Smooth muscle cell (in vitro differentiated cells): ENCODE measurements around the gene APEH. TPM values are rescaled to one million over a fixed set of nuclear protein-coding genes. Genes with fewer than 3 reads are reported as not detected.
"Not testable (repeated sequence)": the region's sequence is repeated elsewhere in the genome, so short reads cannot be mapped to it uniquely, and the experiment has no call there.

Experiments
- DNase-seq: peaks from one replicate; lab custom pipeline; 2025; ENCODE audit not compliant: unreplicated experiment; lab: John Stamatoyannopoulos, UW
- H2AFZ ChIP-seq: fragments of 200-600 bp; sonication (generic); 2 replicates; pipeline ENCODE4 v1.6.0; 2016; ENCODE audit warnings: antibody characterized with exemption, low read depth, mild to moderate bottlenecking
- H3F3A ChIP-seq: fragments of 200-600 bp; sonication (generic); 2 replicates; pipeline ENCODE4 v1.6.0; 2017; ENCODE audit warnings: antibody characterized with exemption, low read depth
- H3K27ac ChIP-seq: fragments of 200-600 bp; sonication (generic); 2 replicates; pipeline ENCODE4 v1.5.1; 2016; ENCODE audit warnings: low read depth, mild to moderate bottlenecking
- H3K27me3 ChIP-seq: fragments of 200-600 bp; sonication (generic); 2 replicates; pipeline ENCODE4 v1.6.1; 2016; ENCODE audit warnings: low read depth, mild to moderate bottlenecking
- H3K36me3 ChIP-seq: fragments of 200-600 bp; sonication (generic); 2 replicates; pipeline ENCODE4 v1.5.1; 2016; ENCODE audit warnings: low read depth
- H3K4me1 ChIP-seq: fragments of 200-600 bp; sonication (generic); 2 replicates; pipeline ENCODE4 v1.5.1; 2016; ENCODE audit warnings: low read depth
- H3K4me2 ChIP-seq: fragments of 200-600 bp; sonication (generic); 2 replicates; pipeline ENCODE4 v1.6.0; 2016; ENCODE audit warnings: mild to moderate bottlenecking
- H3K4me3 ChIP-seq: fragments of 200-600 bp; sonication (generic); 2 replicates; pipeline ENCODE4 v1.5.1; 2016; ENCODE audit warnings: mild to moderate bottlenecking
- H3K79me2 ChIP-seq: fragments of 200-600 bp; sonication (generic); 2 replicates; pipeline ENCODE4 v1.6.0; 2016; ENCODE audit warnings: low read depth, mild to moderate bottlenecking
- H3K9ac ChIP-seq: fragments of 200-600 bp; sonication (generic); 2 replicates; pipeline ENCODE4 v1.6.0; 2016; ENCODE audit warnings: low read depth
- H3K9me3 ChIP-seq: fragments of 200-600 bp; sonication (generic); replicated peaks from 2 replicates; pipeline ENCODE4 v1.5.1; 2016; ENCODE audit warnings: low read depth
- H4K20me1 ChIP-seq: fragments of 200-600 bp; sonication (generic); 2 replicates; pipeline ENCODE4 v1.6.0; 2016; ENCODE audit warnings: low read depth
- WGBS: methylation state at CpG from one replicate; pipeline ENCODE4 v1.1.7; 2016; ENCODE audit warnings: low lambda C conversion rate; 5-methylcytosine and 5-hydroxymethylcytosine counted together
- polyA plus RNA-seq: library from polyadenylated mRNA; unstranded; fragments of >200 nt; fragmentation: Nextera tagmentation; extraction: Ambion mirVana; gene quantifications from 2 replicates; pipeline ENCODE4 v1.2.1, GENCODE V29; 2016
- total RNA-seq: library from RNA; depleted of rRNA; stranded (reverse); fragments of >200 nt; gene quantifications from 2 replicates; pipeline ENCODE4 v1.2.3, GENCODE V29; 2014
- TF ChIP-seq, protein P1 (sequence below): fragments of 200-600 bp; sonication (generic); IDR thresholded peaks from 2 replicates; pipeline ENCODE4 v1.5.1; 2017; ENCODE audit warnings: borderline replicate concordance, mild to moderate bottlenecking, antibody characterized with exemption; ENCODE audit not compliant: insufficient read depth, poor library complexity, severe bottlenecking

Gene APEH
- total and polyA plus RNA-seq, 2 experiments from 2014 or later, result 69.4 to 91.7 TPM

DNA sequence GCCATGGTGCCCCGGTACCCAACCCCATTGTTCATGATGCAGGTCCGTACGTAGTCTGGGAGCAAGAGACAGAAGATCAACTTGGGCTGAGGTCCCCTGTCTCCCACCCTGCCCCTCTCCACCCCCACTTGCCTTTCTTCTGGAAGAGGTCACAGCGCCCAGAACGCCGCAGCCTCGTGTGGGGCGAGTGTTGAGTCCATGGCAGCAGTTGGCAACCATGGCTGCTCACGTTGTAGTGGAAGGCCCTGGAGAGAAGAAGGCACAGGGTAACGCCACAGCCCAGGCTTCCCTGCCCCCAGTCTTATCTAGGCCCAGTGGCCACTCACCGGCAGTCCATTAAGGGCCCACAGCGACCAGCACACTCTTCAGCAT, 13.3 kb downstream of the APEH start:
- Histone ChIP-seq H3K4me3 (peak overlapping the region; percentile 51), H3K4me2 (peak overlapping the region; percentile 82), H3K79me2 (peaks cover 21% of the 10 kb centered on the region)
- H3F3A ChIP-seq, H3K4me1 ChIP-seq, H3K9me3 ChIP-seq, H3K36me3 ChIP-seq, H3K27ac ChIP-seq, H3K9ac ChIP-seq, H3K27me3 ChIP-seq, H2AFZ ChIP-seq, H4K20me1 ChIP-seq, DNase-seq: not testable (repeated sequence)
- 94% methylated on average over 11 of the region's 12 CpGs for WGBS

DNA sequence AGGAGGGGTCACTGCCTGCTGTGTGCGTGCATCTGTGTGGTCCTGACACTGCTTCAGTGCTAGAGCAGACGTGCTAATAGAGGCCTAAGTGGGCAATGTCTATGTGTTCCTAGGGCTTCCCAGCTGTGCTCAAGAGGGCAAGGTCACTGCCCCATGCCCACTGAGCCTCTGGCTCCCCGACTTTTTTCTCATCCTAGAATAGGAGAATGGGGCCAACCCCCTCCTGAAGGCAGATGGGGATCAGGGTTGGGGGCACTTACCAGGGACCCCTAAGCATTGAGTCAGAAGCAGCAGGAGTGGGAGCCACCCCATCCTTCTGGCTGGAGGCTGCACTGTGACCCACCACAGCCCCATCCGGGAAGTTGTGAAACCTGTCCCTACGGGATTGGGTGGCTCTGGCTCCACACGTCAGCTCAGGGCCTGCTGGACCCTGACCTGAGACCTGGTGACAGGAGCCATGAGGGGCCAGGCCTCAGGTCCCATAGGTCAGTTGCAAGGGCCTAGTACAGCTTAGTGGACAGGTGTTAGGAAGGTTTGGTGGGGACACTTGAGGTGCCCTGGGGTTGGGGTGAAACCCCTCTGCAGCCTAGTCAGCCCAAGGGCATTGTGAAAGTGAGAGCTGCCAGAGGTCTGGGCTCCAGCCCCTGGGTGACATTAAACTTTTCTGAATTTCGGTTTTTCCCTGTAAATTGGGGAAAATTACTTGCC, 14.3 kb downstream of the APEH start:
- Histone ChIP-seq H3K9ac (peak overlapping the region; percentile 46), H3K4me3 (peak overlapping the region; percentile 89), H3K79me2 (peaks cover 26% of the 10 kb centered on the region), H3K4me2 (peak overlapping the region; percentile 97), H3K27ac (peak overlapping the region; percentile 8), H2AFZ (peak overlapping the region; percentile 60)
- not testable (repeated sequence) for H4K20me1 ChIP-seq, H3K36me3 ChIP-seq, H3F3A ChIP-seq, DNase-seq, H3K27me3 ChIP-seq, H3K9me3 ChIP-seq, H3K4me1 ChIP-seq
- WGBS, result 79% methylated on average over 7 of the region's 7 CpGs

DNA sequence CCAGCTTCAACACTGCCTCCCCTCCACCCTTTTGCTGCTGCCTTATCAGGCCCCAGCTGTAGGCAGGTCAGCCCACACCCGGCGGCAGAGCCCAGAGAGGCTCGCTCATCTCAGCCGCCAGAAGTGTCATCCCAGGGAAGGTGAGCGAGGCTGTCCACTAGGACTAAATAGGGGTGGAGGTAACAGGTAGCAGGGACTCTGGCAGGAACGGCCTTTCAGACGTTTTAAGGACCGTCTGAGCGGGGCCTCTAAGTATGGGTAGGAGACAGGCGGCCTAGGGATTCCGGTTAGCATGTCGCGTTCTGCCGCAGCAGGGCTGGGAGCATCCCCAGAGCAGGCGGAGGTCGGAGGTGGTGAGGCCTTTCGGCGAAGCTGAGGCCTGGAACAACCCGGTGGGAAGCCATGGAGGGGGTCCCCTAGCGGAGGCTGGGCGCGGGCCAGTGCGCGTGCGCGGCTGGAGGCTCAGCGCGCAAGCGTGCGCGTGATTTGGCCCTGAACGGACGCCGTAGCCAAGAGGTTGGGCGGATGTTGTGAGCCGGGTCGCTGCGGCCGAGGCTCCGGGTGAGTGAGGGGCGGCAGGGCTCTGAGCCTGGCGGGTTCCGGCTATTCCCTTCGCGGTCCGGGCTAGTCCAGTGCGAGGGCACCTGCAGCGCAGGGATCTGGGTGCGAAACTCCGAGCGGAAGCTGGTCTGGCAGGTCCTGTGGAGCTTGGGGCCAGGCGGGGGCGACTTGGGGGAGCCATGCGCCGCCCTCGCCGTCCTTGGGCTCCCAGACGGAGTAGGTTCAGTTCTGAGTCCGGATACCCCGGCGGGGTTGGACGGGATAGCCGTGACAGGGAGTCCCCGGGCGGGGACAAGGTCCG, 15.1 kb downstream of the APEH start, which contains the start of the genes MST1 and RNF123:
TSS of gene MST1 (minus strand) at position 429 of the 862 bp plus-strand sequence. CDS start 783 bp downstream, outside the sequence.
TSS of gene RNF123 (plus strand) at position 512 of the 862 bp plus-strand sequence. CDS start 1,609 bp downstream, outside the sequence.
- H3K36me3 ChIP-seq, result no peaks in the 10 kb centered on the region
- H3K27ac ChIP-seq, result peak within 1 kb of the TSS; percentile 8
- H4K20me1 ChIP-seq, result peaks cover 7% of the 10 kb centered on the region
- no peaks in the 10 kb centered on the region for H3K27me3 ChIP-seq
- H2AFZ ChIP-seq, result peak within 1 kb of the TSS; percentile 60
- peak within 1 kb of the TSS; percentile 74 for H3K9ac ChIP-seq
- peaks cover 28% of the 10 kb centered on the region for H3K79me2 ChIP-seq
- TF ChIP-seq, protein P1, sequence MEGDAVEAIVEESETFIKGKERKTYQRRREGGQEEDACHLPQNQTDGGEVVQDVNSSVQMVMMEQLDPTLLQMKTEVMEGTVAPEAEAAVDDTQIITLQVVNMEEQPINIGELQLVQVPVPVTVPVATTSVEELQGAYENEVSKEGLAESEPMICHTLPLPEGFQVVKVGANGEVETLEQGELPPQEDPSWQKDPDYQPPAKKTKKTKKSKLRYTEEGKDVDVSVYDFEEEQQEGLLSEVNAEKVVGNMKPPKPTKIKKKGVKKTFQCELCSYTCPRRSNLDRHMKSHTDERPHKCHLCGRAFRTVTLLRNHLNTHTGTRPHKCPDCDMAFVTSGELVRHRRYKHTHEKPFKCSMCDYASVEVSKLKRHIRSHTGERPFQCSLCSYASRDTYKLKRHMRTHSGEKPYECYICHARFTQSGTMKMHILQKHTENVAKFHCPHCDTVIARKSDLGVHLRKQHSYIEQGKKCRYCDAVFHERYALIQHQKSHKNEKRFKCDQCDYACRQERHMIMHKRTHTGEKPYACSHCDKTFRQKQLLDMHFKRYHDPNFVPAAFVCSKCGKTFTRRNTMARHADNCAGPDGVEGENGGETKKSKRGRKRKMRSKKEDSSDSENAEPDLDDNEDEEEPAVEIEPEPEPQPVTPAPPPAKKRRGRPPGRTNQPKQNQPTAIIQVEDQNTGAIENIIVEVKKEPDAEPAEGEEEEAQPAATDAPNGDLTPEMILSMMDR, result no peak
- H3K4me3 ChIP-seq, result peak within 1 kb of the TSS; percentile 89
- peak within 1 kb of the TSS; percentile 97 for H3K4me2 ChIP-seq
- WGBS, result 3% methylated on average over 55 of the region's 66 CpGs
- no peak for DNase-seq
- no peaks in the 10 kb centered on the region for H3F3A ChIP-seq
- no peaks in the 10 kb centered on the region for H3K9me3 ChIP-seq
- peaks cover 7% of the 10 kb centered on the region for H3K4me1 ChIP-seq

DNA sequence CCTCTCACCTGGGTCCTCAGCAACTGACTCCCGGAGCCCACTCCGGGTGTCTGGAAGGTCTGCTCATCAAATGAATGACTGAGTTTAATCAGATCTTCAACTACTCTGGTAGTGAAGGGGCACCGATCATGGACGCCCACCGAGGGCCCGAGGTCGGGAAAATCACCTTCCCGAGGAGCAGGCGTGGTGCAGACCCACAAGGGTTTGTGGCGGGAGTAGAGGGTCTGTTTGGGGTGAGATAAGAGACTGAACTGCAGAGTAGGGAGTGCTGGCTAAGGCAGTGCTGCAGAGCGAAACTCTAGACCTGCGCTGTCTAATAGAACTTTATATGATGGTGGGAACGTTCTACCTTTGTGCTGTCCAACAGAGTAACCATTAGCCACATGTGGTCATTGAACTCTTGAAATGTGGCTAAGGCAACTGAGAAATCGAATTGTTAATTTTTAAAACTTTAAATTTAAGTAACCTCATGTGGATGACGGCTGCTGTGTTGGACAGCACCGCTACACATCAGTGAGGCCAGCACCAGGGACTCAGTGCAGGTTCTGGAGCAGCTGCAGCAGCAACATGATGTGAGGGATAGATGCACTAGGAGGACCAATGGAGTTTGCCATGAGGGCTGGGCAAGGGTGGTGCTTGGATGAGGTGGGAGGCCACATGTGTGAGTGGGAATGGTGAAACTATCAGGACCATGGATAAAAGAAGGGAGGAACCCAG, 15.9 kb downstream of the APEH start:
- H3K9ac ChIP-seq, result peak overlapping the region; percentile 74
- peak overlapping the region; percentile 89 for H3K4me3 ChIP-seq
- 19% methylated on average over 16 of the region's 16 CpGs for WGBS
- not testable (repeated sequence) for H3F3A ChIP-seq, DNase-seq, H3K9me3 ChIP-seq, H3K4me1 ChIP-seq, H3K27ac ChIP-seq, H3K36me3 ChIP-seq, H3K27me3 ChIP-seq
- peaks cover 28% of the 10 kb centered on the region for H3K79me2 ChIP-seq
- peaks cover 13% of the 10 kb centered on the region for H4K20me1 ChIP-seq
- peak overlapping the region; percentile 60 for H2AFZ ChIP-seq
- peak overlapping the region; percentile 97 for H3K4me2 ChIP-seq

DNA sequence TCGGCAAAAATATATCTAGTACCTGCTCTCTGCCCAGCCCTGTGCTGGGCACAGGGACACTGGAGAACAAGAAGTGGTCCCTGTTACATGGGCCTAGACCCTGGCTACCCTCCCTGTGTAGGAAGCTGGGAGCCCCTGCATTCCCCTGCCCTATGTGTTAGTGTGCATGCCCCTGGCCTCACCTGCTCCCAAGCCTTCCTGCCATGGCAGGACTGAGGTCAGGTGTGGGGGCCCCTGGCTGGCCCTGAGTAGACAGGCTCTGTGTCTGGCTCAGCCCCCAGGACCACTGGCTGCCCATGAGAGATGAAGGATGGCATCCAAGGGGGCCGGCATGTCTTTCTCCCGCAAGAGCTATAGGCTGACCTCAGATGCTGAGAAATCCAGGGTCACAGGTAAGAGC, 16.7 kb downstream of the APEH start:
- DNase-seq, H2AFZ ChIP-seq, H3K36me3 ChIP-seq, H3K4me2 ChIP-seq, H3K4me1 ChIP-seq, H3K9me3 ChIP-seq, H3K27me3 ChIP-seq, H3K4me3 ChIP-seq, H3K9ac ChIP-seq, H3F3A ChIP-seq, H3K27ac ChIP-seq: not testable (repeated sequence)
- WGBS, result 94% methylated on average over 3 of the region's 3 CpGs
- peaks cover 13% of the 10 kb centered on the region for H4K20me1 ChIP-seq
- peaks cover 28% of the 10 kb centered on the region for H3K79me2 ChIP-seq

DNA sequence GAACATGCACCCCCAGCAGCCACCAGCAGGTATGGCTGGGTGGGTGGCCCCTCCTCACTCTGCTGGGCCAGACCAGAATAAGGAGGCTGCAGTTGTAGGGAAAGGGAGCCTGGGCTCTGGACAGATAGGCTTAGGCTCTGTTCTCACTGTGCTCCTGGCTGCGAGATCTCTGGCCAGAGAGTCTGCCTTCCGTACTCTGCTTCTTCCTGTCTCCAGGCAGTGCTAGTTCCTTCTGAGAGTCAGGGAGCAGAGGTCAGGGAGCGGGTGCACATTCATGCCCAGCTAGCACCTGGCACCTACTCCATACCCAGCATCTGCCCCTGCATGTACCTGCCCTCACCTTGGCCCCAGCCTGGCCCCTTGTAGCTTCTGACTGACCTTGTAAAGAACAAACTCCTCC, 17.3 kb downstream of the APEH start:
- not testable (repeated sequence) for H3K9ac ChIP-seq, H3K9me3 ChIP-seq, H3K4me1 ChIP-seq, H3K27me3 ChIP-seq, H3K27ac ChIP-seq, H2AFZ ChIP-seq, H3K4me2 ChIP-seq, H3K36me3 ChIP-seq, DNase-seq, H3F3A ChIP-seq, H3K4me3 ChIP-seq
- WGBS, result 95% methylated on average over 3 of the region's 3 CpGs
- H4K20me1 ChIP-seq, result peaks cover 13% of the 10 kb centered on the region
- H3K79me2 ChIP-seq, result peaks cover 28% of the 10 kb centered on the region

DNA sequence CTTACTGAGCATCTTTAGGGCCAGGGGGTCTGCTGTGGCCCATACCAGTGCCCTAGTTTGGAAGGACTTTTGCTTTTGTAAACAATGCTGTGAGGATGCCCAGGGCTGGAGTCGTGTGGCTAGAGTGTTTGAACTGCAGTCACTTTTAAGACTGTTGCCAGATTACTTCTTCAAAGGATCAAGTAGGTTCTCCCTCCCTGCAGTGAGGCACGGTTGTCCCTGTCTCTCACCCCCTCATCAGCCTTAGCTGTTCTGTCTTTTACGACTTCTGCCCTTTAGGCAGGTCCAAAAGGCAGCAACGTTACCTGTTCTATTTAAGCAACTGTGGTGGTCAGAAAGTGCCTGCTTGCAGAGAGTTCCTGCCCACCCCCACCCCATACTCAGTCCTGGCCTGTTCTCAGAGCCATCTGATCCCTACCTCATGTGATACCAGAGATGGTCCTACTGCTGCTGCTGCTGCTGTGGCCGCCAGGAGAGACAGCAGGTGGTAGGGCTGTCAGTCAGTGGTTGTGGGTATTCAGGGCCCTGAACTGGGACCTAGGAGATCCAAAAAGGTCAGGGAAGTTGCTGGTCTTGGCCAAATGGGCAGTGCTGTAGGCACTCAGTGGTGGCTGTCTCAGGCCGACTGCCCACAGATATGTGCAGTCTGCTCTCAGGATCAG, 20.4 kb downstream of the APEH start:
- H3K79me2 ChIP-seq, result peaks cover 28% of the 10 kb centered on the region
- not testable (repeated sequence) for DNase-seq, H3K4me1 ChIP-seq, H3F3A ChIP-seq, H3K9me3 ChIP-seq, H3K4me2 ChIP-seq, H3K36me3 ChIP-seq, H3K27me3 ChIP-seq, H3K4me3 ChIP-seq, H2AFZ ChIP-seq, H3K9ac ChIP-seq, H3K27ac ChIP-seq
- WGBS, result 73% methylated on average over 6 of the region's 6 CpGs
- peaks cover 16% of the 10 kb centered on the region for H4K20me1 ChIP-seq
